Left forelimb (tissue), 1 donor: ENCODE measurements around the gene OLFM4.
A peak's percentile ranks its signal among the peaks of the same experiment; 100 is the strongest.

Experiments used
- DNase-seq: peaks from one replicate; pipeline ENCODE4 v3.0.0-alpha.2; 2018; ENCODE audit warnings: low spot score

The OLFM4 gene

GRCh38 chr13:53014495-53015443 is 13.8 kb upstream of the OLFM4 start:
- no peak for DNase-seq

- DNase-seq, result no peak
Measured at GRCh38 chr13:53015971-53016370, 12.6 kb upstream of the OLFM4 start.

GRCh38 chr13:53017433-53017970 is 11.1 kb upstream of the OLFM4 start:
- DNase-seq, result no peak

GRCh38 chr13:53018690-53019647 is 9.6 kb upstream of the OLFM4 start:
- DNase-seq, result no peak

GRCh38 chr13:53020764-53021335 is 7.8 kb upstream of the OLFM4 start:
- DNase-seq, result no peak

- DNase-seq, result no peak
Measured at GRCh38 chr13:53023246-53023645, 5.4 kb upstream of the OLFM4 start.

- no peak for DNase-seq
Measured at GRCh38 chr13:53028063-53028462, 550 bp upstream of the OLFM4 start.

- DNase-seq, result no peak
Measured at GRCh38 chr13:53032849-53033248, 4.2 kb downstream of the OLFM4 start.

GRCh38 chr13:53038993-53039392 is 10.4 kb downstream of the OLFM4 start:
- DNase-seq, result no peak

GRCh38 chr13:53041968-53042516 is 13.4 kb downstream of the OLFM4 start:
- no peak for DNase-seq

GRCh38 chr13:53042877-53043276 is 14.3 kb downstream of the OLFM4 start:
- no peak for DNase-seq

- no peak for DNase-seq
Measured at GRCh38 chr13:53043398-53043797, 14.8 kb downstream of the OLFM4 start.

- DNase-seq, result peak; percentile 84
Measured at GRCh38 chr13:53045189-53045588, 16.6 kb downstream of the OLFM4 start.

GRCh38 chr13:53048880-53049279 is 20.3 kb downstream of the OLFM4 start:
- no peak for DNase-seq

GRCh38 chr13:53050151-53050550 is 21.5 kb downstream of the OLFM4 start:
- DNase-seq, result no peak

GRCh38 chr13:53052675-53053074 is 24.1 kb downstream of the OLFM4 start:
- no peak for DNase-seq

GRCh38 chr13:53054569-53054968 is 26.0 kb downstream of the OLFM4 start:
- DNase-seq, result no peak

GRCh38 chr13:53058065-53058679 is 29.6 kb downstream of the OLFM4 start:
- no peak for DNase-seq

GRCh38 chr13:53060840-53061490 is 32.4 kb downstream of the OLFM4 start:
- no peak for DNase-seq

- DNase-seq, result no peak
Measured at GRCh38 chr13:53064731-53065130, 36.1 kb downstream of the OLFM4 start.

GRCh38 chr13:53066411-53066810 is 37.8 kb downstream of the OLFM4 start:
- no peak for DNase-seq
